PC-3 (cell line): ENCODE results near the gene C14orf119. TPM values are rescaled to one million over a fixed set of nuclear protein-coding genes. Genes with fewer than 3 reads are reported as not detected.

Experiments
- ATAC-seq: fragments of 200-7000 bp; cut with Tn5 transposase; 2 replicates; pipeline ENCODE4 v1.9.1; 2020; ENCODE audit warnings: mild to moderate bottlenecking, moderate library complexity
- BruUV-seq: library from RNA; stranded (reverse); fragments of 400-500 nt; replicated peaks from 2 replicates; lab custom pipeline; 2021; lab: Mats Ljungman, UMichigan
- CTCF ChIA-PET: fragments of 300-600 bp; sonication (Branson Sonifier 250); formaldehyde crosslinking; loops from one replicate; lab custom pipeline; 2022; ENCODE audit warnings: antibody characterized with exemption; lab: Charles Lee
- POLR2A ChIA-PET: fragments of 300-600 bp; sonication (Branson Sonifier 250); formaldehyde crosslinking; loops from one replicate; lab custom pipeline; 2022; ENCODE audit warnings: antibody characterized with exemption; ENCODE audit not compliant: unreplicated experiment; lab: Charles Lee
- DNase-seq: peaks from one replicate; pipeline ENCODE4 v3.0.0-alpha.2; 2015
- H2AFZ ChIP-seq: fragments of 300-600 bp; sonication (generic); 2 replicates; pipeline ENCODE4 v1.6.0; 2016; ENCODE audit warnings: antibody characterized with exemption, low read length
- H3F3A ChIP-seq: fragments of 300-600 bp; sonication (generic); one replicate; pipeline ENCODE4 v1.6.0; 2017; ENCODE audit warnings: antibody characterized with exemption, low read length, control low read depth, mild to moderate bottlenecking; ENCODE audit not compliant: unreplicated experiment
- H3K27ac ChIP-seq: fragments of 300-600 bp; sonication (generic); 2 replicates; pipeline ENCODE4 v1.5.1; 2016; ENCODE audit warnings: mild to moderate bottlenecking, low read length
- H3K27me3 ChIP-seq: fragments of 300-600 bp; sonication (generic); 2 replicates; pipeline ENCODE4 v1.6.1; 2016; ENCODE audit warnings: low read length, mixed read lengths
- H3K36me3 ChIP-seq: fragments of 300-600 bp; sonication (generic); 2 replicates; pipeline ENCODE4 v1.6.1; 2016; ENCODE audit warnings: low read depth, mixed run types, low read length, mixed read lengths
- H3K4me1 ChIP-seq: fragments of 300-600 bp; sonication (generic); 2 replicates; pipeline ENCODE4 v1.5.1; 2016; ENCODE audit warnings: low read length; ENCODE audit not compliant: insufficient read depth
- H3K4me2 ChIP-seq: fragments of 300-600 bp; sonication (generic); 2 replicates; pipeline ENCODE4 v1.6.0; 2016; ENCODE audit warnings: low read length
- H3K4me3 ChIP-seq: fragments of 300-600 bp; sonication (generic); 2 replicates; pipeline ENCODE4 v1.5.1; 2016; ENCODE audit warnings: mild to moderate bottlenecking, low read length, mixed read lengths
- H3K79me2 ChIP-seq: fragments of 300-600 bp; sonication (generic); 2 replicates; pipeline ENCODE4 v1.6.1; 2017; ENCODE audit warnings: low read length, mixed read lengths
- H3K9ac ChIP-seq: fragments of 300-600 bp; sonication (generic); 2 replicates; pipeline ENCODE4 v1.6.0; 2016; ENCODE audit warnings: mild to moderate bottlenecking, low read length
- H3K9me2 ChIP-seq: fragments of 300-600 bp; sonication (generic); replicated peaks from 2 replicates; pipeline ENCODE4 v1.6.1; 2016; ENCODE audit warnings: mixed run types, low read length, mixed read lengths
- H3K9me3 ChIP-seq: fragments of 300-600 bp; sonication (generic); 2 replicates; pipeline ENCODE4 v1.6.1; 2016; ENCODE audit warnings: low read length, mixed read lengths
- H4K20me1 ChIP-seq: fragments of 300-600 bp; sonication (generic); 2 replicates; pipeline ENCODE4 v1.6.1; 2016; ENCODE audit warnings: low read length, mixed read lengths
- CTCF ChIP-seq: fragments of 300-600 bp; sonication (generic); conservative IDR thresholded peaks from 2 replicates; pipeline ENCODE4 v1.5.1; 2017; ENCODE audit warnings: antibody characterized with exemption, low read depth, mild to moderate bottlenecking, low read length
- EZH2 ChIP-seq: fragments of 300-600 bp; sonication (generic); IDR thresholded peaks from one replicate; pipeline ENCODE4 v1.6.1; 2017; ENCODE audit warnings: antibody characterized with exemption, mild to moderate bottlenecking, low read length; ENCODE audit not compliant: unreplicated experiment
- EZH2phosphoT487 ChIP-seq: fragments of 300-600 bp; sonication (generic); IDR thresholded peaks from 2 replicates; pipeline ENCODE4 v1.6.1; 2018; ENCODE audit warnings: mild to moderate bottlenecking, antibody characterized with exemption, low read length, borderline replicate concordance
- intact Hi-C: fragments of 100-400 bp; cut with micrococcal nuclease; formaldehyde crosslinking; loops from 2 replicates; pipeline ENCODE4 v1.9.0; 2023
- total RNA-seq: library from RNA; depleted of rRNA; stranded (reverse); fragments of >200 nt; gene quantifications from 2 replicates; pipeline ENCODE4 v1.2.3, GENCODE V29; 2014

Gene C14orf119
- total RNA-seq, 1 experiment from 2014 or later, result 49.6 TPM

DNA sequence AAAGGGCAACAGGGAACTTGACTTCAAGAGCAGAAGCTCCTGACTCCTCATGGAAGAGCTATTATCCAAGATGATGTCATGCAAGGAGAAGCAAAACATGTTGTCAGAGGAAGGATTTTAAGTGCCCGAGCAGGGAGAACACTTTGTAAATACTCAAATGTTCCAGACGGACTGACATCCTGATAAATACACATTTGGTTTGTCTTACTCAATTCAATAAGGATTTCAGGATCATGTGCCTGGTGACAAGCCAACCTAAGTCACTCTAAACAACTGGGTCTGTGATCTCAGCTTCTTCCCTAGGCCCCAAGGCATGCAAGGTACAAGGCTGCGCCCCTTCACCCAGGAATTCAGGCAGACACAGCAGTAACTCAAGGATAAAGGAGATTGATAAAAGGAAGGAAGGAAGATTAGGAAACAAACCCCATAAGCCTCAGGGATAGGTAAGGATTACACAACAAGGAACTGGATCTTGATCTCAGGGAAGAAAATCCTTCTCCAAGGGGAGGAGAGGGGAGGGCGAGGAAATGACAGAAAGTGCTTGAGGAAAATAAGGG is 50.6 kb downstream of the C14orf119 start:
- Histone ChIP-seq H3K9me3 (no peaks in the 10 kb centered on the region), H3K9me2 (no peaks in the 10 kb centered on the region), H3K4me3 (no peak overlapping the region), H4K20me1 (no peaks in the 10 kb centered on the region), H3K9ac (no peak overlapping the region), H3K4me2 (no peak overlapping the region), H3K79me2 (no peaks in the 10 kb centered on the region), H3F3A (no peaks in the 10 kb centered on the region), H3K4me1 (no peaks in the 10 kb centered on the region; the same call in 1 of the 2 replicates), H3K27ac (no peak overlapping the region), H2AFZ (no peak overlapping the region), H3K36me3 (no peaks in the 10 kb centered on the region), H3K27me3 (0 out of 2 replicates have a peak, but pooled peaks cover 12% of the 10 kb centered on the region)
- POLR2A ChIA-PET, result no interaction called here
- no TSS peak for BruUV-seq
- CTCF ChIA-PET, result no interaction called here
- intact Hi-C loops, result no loop called here
- no peak for TF ChIP-seq EZH2
- TF ChIP-seq EZH2phosphoT487, result no peak
- TF ChIP-seq CTCF, result no peak
- DNase-seq, result no peak
- no peak for ATAC-seq

DNA sequence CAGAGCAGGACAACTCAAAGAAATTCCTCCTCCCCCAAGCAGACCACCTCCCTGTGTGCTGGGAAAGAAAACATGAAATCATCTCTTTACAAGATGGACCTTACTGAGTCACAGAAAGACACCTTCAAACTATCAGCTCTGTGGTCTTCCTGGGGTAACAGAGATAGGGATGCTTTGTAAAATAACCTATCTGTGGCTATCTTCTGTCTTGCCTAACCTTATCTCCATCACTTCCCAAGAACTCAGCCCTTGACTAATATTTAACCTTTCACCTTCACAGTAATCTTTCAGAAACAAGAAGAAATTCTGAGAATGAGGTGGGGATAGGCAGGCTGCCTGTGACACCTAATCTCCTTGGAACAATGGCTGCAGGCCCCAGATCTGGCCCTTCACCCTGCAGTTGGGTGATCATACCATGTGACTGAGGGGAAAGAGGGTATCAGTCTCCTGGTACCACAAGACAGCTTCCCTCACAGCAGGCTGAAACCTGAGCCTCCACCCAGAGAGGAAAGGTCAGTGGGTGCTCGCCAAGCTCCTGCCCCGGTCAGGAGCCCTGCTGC is 51.1 kb downstream of the C14orf119 start:
- Histone ChIP-seq H3K79me2 (no peaks in the 10 kb centered on the region), H3K4me3 (no peak overlapping the region), H3K27ac (no peak overlapping the region), H2AFZ (no peak overlapping the region), H3K9me3 (no peaks in the 10 kb centered on the region), H3K4me1 (no peaks in the 10 kb centered on the region; the same call in 1 of the 2 replicates), H4K20me1 (no peaks in the 10 kb centered on the region), H3F3A (no peaks in the 10 kb centered on the region), H3K36me3 (no peaks in the 10 kb centered on the region), H3K9me2 (no peaks in the 10 kb centered on the region), H3K9ac (no peak overlapping the region), H3K4me2 (no peak overlapping the region), H3K27me3 (0 out of 2 replicates have a peak, but pooled peaks cover 12% of the 10 kb centered on the region)
- intact Hi-C loops, result no loop called here
- CTCF ChIA-PET, result no interaction called here
- POLR2A ChIA-PET, result no interaction called here
- no TSS peak for BruUV-seq
- ATAC-seq (no peak), DNase-seq (no peak)
- TF ChIP-seq EZH2phosphoT487 (no peak), CTCF (no peak), EZH2 (no peak)

- Histone ChIP-seq H3K27ac (no peak overlapping the region), H3K9me2 (no peaks in the 10 kb centered on the region), H3K79me2 (no peaks in the 10 kb centered on the region), H3K9ac (no peak overlapping the region), H4K20me1 (no peaks in the 10 kb centered on the region), H3K9me3 (no peaks in the 10 kb centered on the region), H3F3A (no peaks in the 10 kb centered on the region), H3K36me3 (no peaks in the 10 kb centered on the region), H3K4me1 (no peaks in the 10 kb centered on the region; the same call in 1 of the 2 replicates), H3K4me3 (no peak overlapping the region), H3K4me2 (no peak overlapping the region), H2AFZ (no peak overlapping the region), H3K27me3 (0 out of 2 replicates have a peak, but pooled peaks cover 12% of the 10 kb centered on the region)
- intact Hi-C loops, result no loop called here
- ATAC-seq, result no peak
- POLR2A ChIA-PET, result no interaction called here
- TF ChIP-seq CTCF, result no peak
- TF ChIP-seq EZH2, result no peak
- no peak for TF ChIP-seq EZH2phosphoT487
- CTCF ChIA-PET, result no interaction called here
- DNase-seq, result no peak
- no TSS peak for BruUV-seq
These were observed 51.7 kb downstream of the C14orf119 start for GRCh38 chr14:23146980-23147379.
